Tibial nerve (tissue), 3 donors: ENCODE data around the gene CACNA1G.

Source experiments
- CTCF ChIP-seq, 5 experiments: fragments of 200-600 bp in 3 of 5; fragments of 450-650 bp in 2 of 5; sonication (generic) in 3 of 5; IDR thresholded peaks; one replicate each; pipeline ENCODE4 v1.5.1; 2016 to 2019; ENCODE audit warnings: antibody characterized with exemption in 5 of 5, mild to moderate bottlenecking in 3 of 5, moderate library complexity in 2 of 5
- POLR2A ChIP-seq, 2 donors: fragments of 450-650 bp; IDR thresholded peaks; one replicate each; pipeline ENCODE4 v1.6.1; 2017; ENCODE audit warnings: antibody characterized with exemption in 2 of 2, mild to moderate bottlenecking in 2 of 2, moderate library complexity in 2 of 2

DNA sequence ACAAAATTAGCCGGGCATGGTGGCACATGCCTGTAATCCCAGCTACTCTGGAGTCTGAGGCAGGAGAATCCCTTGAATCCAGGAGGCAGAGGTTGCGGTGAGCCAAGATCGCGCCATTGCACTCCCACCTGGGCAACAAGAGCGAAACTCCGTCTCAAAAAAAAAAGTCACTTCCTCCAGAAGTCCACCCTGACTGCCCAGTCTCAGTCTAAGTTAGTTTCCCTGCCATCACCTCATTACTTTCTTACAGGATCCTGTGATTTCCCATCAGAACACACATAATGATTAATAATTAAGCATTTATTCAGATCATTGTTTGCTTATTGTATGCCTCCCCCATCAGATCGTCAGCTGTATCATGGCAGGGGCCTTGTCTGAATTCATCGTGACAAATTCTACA, 105.8 kb downstream of the CACNA1G start:
- TF ChIP-seq CTCF (IDR thresholded peaks at IDR 0.05), result no peak
- no peak for TF ChIP-seq POLR2A (IDR thresholded peaks at IDR 0.05)
